ENCODE data around the gene LRBA. TPM values are rescaled to one million over a fixed set of nuclear protein-coding genes. Genes with fewer than 3 reads are reported as not detected.

The LRBA gene
- total and polyA plus RNA-seq, 9 donors, result 9.7 to 49.2 (median 30.4) TPM

- Histone ChIP-seq H3K27ac (no peak overlapping the region), H3K27me3 (no peaks in the 10 kb centered on the region), H3K9me3 (no peaks in the 10 kb centered on the region), H3K4me1 (ENCODE audit: insufficient read depth) (no peaks in the 10 kb centered on the region), H3K4me3 (no peak overlapping the region), H3K36me3 (no peaks in the 10 kb centered on the region)
- TF ChIP-seq POLR2A (IDR thresholded peaks at IDR 0.05), result no peak
- TF ChIP-seq EP300 (IDR thresholded peaks at IDR 0.05), result no peak
- no peak for TF ChIP-seq CTCF (IDR thresholded peaks at IDR 0.05)
- 93 to 95% (median 95%) methylated on average over 2 of the region's 2 CpGs for WGBS, 3 donors
- no peak for DNase-seq
- intact Hi-C loops (cut with DNase I), result no loop called here
Observed at GRCh38 chr4:150328496-150328895, 686.6 kb downstream of the LRBA start.

GRCh38 chr4:150327262-150327780 is 687.8 kb downstream of the LRBA start:
- WGBS, 3 donors, result 83 to 89% (median 88%) methylated on average over 3 of the region's 3 CpGs
- Histone ChIP-seq H3K4me1 (ENCODE audit: insufficient read depth) (no peaks in the 10 kb centered on the region), H3K9me3 (no peaks in the 10 kb centered on the region), H3K27me3 (no peaks in the 10 kb centered on the region), H3K27ac (no peak overlapping the region), H3K36me3 (no peaks in the 10 kb centered on the region), H3K4me3 (no peak overlapping the region)
- no peak for TF ChIP-seq POLR2A (IDR thresholded peaks at IDR 0.05)
- TF ChIP-seq CTCF (IDR thresholded peaks at IDR 0.05), result no peak
- no peak for TF ChIP-seq EP300 (IDR thresholded peaks at IDR 0.05)
- intact Hi-C loops (cut with DNase I), result no loop called here
- DNase-seq, result no peak

- no peak overlapping the region for H3K4me3 ChIP-seq
- no peaks in the 10 kb centered on the region for H3K9me3 ChIP-seq
- H3K36me3 ChIP-seq, result no peaks in the 10 kb centered on the region
- WGBS, 3 donors, result 81 to 90% (median 87%) methylated on average over 2 of the region's 2 CpGs
- no peaks in the 10 kb centered on the region for H3K4me1 ChIP-seq (ENCODE audit: insufficient read depth)
- intact Hi-C loops (cut with DNase I), result no loop called here
- TF ChIP-seq CTCF (IDR thresholded peaks at IDR 0.05) (no peak), POLR2A (IDR thresholded peaks at IDR 0.05) (no peak), EP300 (IDR thresholded peaks at IDR 0.05) (no peak)
- no peaks in the 10 kb centered on the region for H3K27me3 ChIP-seq
- DNase-seq, result no peak
- no peak overlapping the region for H3K27ac ChIP-seq
Observed at GRCh38 chr4:150325872-150326271, 689.2 kb downstream of the LRBA start.

- Histone ChIP-seq H3K36me3 (no peaks in the 10 kb centered on the region), H3K4me3 (no peak overlapping the region), H3K9me3 (no peaks in the 10 kb centered on the region), H3K27me3 (no peaks in the 10 kb centered on the region), H3K4me1 (ENCODE audit: insufficient read depth) (no peaks in the 10 kb centered on the region), H3K27ac (no peak overlapping the region)
- DNase-seq, result no peak
- intact Hi-C loops (cut with DNase I), result no loop called here
- TF ChIP-seq POLR2A (IDR thresholded peaks at IDR 0.05), result no peak
- TF ChIP-seq EP300 (IDR thresholded peaks at IDR 0.05), result no peak
- no peak for TF ChIP-seq CTCF (IDR thresholded peaks at IDR 0.05)
- WGBS, 3 donors, result 83 to 89% (median 85%) methylated on average over 7 of the region's 7 CpGs
Observed at GRCh38 chr4:150323406-150324325, 691.4 kb downstream of the LRBA start.

All from ovary (tissue), 9 donors.